A673 (cell line): ENCODE data around the gene CRADD.

Source experiments
- CTCF ChIP-seq: fragments of 300-800, 200-600 bp; sonication (generic); conservative IDR thresholded peaks from 2 replicates; pipeline ENCODE4 v1.5.1; 2017; ENCODE audit warnings: low read depth, mild to moderate bottlenecking, antibody characterized with exemption, low read length, moderate library complexity, mixed read lengths
- EZH2 ChIP-seq: fragments of 200-600 bp; sonication (generic); IDR thresholded peaks from 2 replicates; pipeline ENCODE4 v1.6.1; 2017; ENCODE audit warnings: borderline replicate concordance, low read depth, mild to moderate bottlenecking, mixed read lengths, antibody characterized with exemption, low read length; ENCODE audit not compliant: poor library complexity, severe bottlenecking

GRCh38 chr12:93682846-93683261 is 5.7 kb downstream of the CRADD start:
- no peak for TF ChIP-seq EZH2
- no peak for TF ChIP-seq CTCF
